ENCODE data around the gene PPP1R9B. TPM values are rescaled to one million over a fixed set of nuclear protein-coding genes. Genes with fewer than 3 reads are reported as not detected.

The PPP1R9B gene
- total RNA-seq, 2 donors from 2014 or later: 24.1 to 34.6 TPM

DNA sequence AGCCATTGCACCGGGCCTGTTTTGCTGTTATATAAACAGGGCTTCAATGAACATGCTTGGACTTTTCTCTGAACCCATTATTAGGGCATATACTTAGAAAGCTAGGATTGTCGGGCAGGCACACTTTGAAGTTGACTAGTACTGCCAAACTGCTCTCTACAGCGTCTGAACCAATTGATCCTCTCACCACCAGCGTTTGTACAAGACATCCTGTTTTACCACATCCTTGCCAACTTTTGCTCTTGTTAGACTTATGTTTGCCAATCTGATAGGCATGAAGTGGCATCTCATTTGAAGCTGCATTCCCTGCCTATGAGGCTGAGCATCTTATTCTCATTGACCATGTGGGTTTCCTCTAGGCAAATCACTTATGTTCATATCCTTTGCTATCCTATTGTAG is 7.4 kb upstream of the PPP1R9B start:
- Mint-ChIP-seq H3K27me3 (ENCODE audit: insufficient read depth) (peaks cover 27% of the 10 kb centered on the region), H3K4me3 (no peak overlapping the region), H3K9me3 (no peaks in the 10 kb centered on the region), H3K27ac (no peak overlapping the region), H3K4me1 (peaks cover 9% of the 10 kb centered on the region), H3K36me3 (ENCODE audit: low read depth) (no peaks in the 10 kb centered on the region)
- Histone ChIP-seq H3K9me3 (ENCODE audit: control insufficient read depth, low read length) (no peaks in the 10 kb centered on the region), H3K9ac (ENCODE audit: extremely low read depth, low read length, poor library complexity, severe bottlenecking) (no peak overlapping the region), H3K27ac (ENCODE audit: low read depth, low read length) (no peak overlapping the region), H3K4me3 (ENCODE audit: low read length) (no peak overlapping the region), H3K4me1 (ENCODE audit: control insufficient read depth, insufficient read depth, low read length) (no peaks in the 10 kb centered on the region), H3K27me3 (ENCODE audit: control insufficient read depth, insufficient read depth, low read length, poor library complexity, severe bottlenecking) (no peaks in the 10 kb centered on the region), H3K36me3 (ENCODE audit: control insufficient read depth, insufficient read depth, low read length) (no peaks in the 10 kb centered on the region)
- no peak for DNase-seq
- TF ChIP-seq, protein P1, sequence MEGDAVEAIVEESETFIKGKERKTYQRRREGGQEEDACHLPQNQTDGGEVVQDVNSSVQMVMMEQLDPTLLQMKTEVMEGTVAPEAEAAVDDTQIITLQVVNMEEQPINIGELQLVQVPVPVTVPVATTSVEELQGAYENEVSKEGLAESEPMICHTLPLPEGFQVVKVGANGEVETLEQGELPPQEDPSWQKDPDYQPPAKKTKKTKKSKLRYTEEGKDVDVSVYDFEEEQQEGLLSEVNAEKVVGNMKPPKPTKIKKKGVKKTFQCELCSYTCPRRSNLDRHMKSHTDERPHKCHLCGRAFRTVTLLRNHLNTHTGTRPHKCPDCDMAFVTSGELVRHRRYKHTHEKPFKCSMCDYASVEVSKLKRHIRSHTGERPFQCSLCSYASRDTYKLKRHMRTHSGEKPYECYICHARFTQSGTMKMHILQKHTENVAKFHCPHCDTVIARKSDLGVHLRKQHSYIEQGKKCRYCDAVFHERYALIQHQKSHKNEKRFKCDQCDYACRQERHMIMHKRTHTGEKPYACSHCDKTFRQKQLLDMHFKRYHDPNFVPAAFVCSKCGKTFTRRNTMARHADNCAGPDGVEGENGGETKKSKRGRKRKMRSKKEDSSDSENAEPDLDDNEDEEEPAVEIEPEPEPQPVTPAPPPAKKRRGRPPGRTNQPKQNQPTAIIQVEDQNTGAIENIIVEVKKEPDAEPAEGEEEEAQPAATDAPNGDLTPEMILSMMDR (conservative IDR thresholded peaks at IDR 0.05): no peak
- 93 to 95% methylated on average over 4 of the region's 4 CpGs for WGBS, 2 experiments (ENCODE audit: insufficient coverage in 1 of 2, insufficient read length in 1 of 2)

DNA sequence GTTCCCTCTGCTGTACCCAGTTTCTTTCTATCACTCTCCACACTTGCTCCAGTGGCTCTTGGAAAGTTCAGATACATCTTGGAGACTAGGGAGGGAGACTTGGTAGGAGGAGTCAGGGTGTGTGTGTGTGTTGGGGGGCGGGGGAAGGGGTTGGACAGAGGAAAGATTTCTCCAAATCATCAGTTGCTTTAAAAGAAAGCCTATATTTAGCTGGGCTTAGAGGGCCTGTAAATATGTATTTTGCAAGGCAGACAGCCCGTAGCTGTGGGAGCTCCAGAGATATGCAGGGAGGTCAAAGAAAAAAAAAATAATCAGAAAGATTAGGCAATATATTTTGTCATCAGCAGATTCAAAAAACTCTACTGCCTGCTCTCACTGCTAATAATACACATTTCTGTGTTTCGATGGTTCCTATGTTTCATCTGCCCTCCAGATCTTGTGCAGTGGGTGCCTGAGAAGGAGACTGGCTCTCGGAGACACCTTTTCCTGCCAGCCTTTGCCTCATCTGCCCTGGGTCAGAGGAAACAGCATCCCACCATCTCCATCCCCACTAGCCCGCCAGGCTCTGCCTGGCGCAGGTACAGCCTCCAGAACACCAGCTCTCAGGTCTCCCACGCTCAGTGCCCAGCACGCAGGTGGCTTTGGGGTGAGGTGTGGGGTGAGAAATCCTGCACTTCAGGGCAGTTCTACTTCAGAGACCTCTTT is 4.8 kb upstream of the PPP1R9B start:
- DNase-seq: peak; percentile 49
- no peaks in the 10 kb centered on the region for H3K36me3 ChIP-seq (ENCODE audit: control insufficient read depth, insufficient read depth, low read length)
- no peaks in the 10 kb centered on the region for H3K27me3 ChIP-seq (ENCODE audit: control insufficient read depth, insufficient read depth, low read length, poor library complexity, severe bottlenecking)
- no peaks in the 10 kb centered on the region for H3K9me3 Mint-ChIP-seq
- no peak overlapping the region for H3K4me3 Mint-ChIP-seq
- H3K9ac ChIP-seq (ENCODE audit: extremely low read depth, low read length, poor library complexity, severe bottlenecking): no peak overlapping the region
- 87 to 91% methylated on average over 4 to 8 of the region's 8 CpGs for WGBS, 2 experiments (ENCODE audit: insufficient coverage in 1 of 2, insufficient read length in 1 of 2)
- no peaks in the 10 kb centered on the region for H3K36me3 Mint-ChIP-seq (ENCODE audit: low read depth)
- H3K27ac Mint-ChIP-seq: no peak overlapping the region
- H3K27ac ChIP-seq (ENCODE audit: low read depth, low read length): no peak overlapping the region
- no peak overlapping the region for H3K4me3 ChIP-seq (ENCODE audit: low read length)
- TF ChIP-seq, protein P1 (conservative IDR thresholded peaks at IDR 0.05): no peak
- H3K27me3 Mint-ChIP-seq (ENCODE audit: insufficient read depth): peaks cover 12% of the 10 kb centered on the region
- H3K9me3 ChIP-seq (ENCODE audit: control insufficient read depth, low read length): no peaks in the 10 kb centered on the region
- peaks cover 5% of the 10 kb centered on the region for H3K4me1 Mint-ChIP-seq
- H3K4me1 ChIP-seq (ENCODE audit: control insufficient read depth, insufficient read depth, low read length): peaks cover 8% of the 10 kb centered on the region

DNA sequence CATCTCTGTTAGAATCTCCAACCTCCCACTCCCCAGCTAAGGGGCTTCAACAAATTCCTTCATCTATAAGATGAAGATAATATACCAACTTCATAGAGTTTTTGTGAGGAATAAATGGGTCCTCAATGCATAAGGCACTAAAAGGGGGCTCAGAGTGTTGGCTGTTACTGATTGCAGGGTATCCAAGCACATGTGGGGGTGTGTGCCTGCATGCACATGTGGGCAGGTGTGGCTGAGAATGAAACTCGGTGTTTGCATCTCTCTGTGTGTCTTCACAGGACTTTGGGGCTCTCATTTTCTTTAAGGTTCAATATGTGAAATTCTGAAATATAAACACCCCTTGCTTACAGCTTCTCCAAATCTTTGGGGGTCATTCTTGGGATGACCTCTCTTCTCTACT is 4.1 kb upstream of the PPP1R9B start:
- Mint-ChIP-seq H3K4me1 (peaks cover 5% of the 10 kb centered on the region), H3K9me3 (no peaks in the 10 kb centered on the region), H3K27ac (no peak overlapping the region), H3K27me3 (ENCODE audit: insufficient read depth) (peaks cover 8% of the 10 kb centered on the region), H3K4me3 (no peak overlapping the region), H3K36me3 (ENCODE audit: low read depth) (no peaks in the 10 kb centered on the region)
- TF ChIP-seq, protein P1 (conservative IDR thresholded peaks at IDR 0.05): no peak
- Histone ChIP-seq H3K27ac (ENCODE audit: low read depth, low read length) (no peak overlapping the region), H3K27me3 (ENCODE audit: control insufficient read depth, insufficient read depth, low read length, poor library complexity, severe bottlenecking) (no peaks in the 10 kb centered on the region), H3K4me3 (ENCODE audit: low read length) (no peak overlapping the region), H3K4me1 (ENCODE audit: control insufficient read depth, insufficient read depth, low read length) (peaks cover 8% of the 10 kb centered on the region), H3K36me3 (ENCODE audit: control insufficient read depth, insufficient read depth, low read length) (no peaks in the 10 kb centered on the region), H3K9me3 (ENCODE audit: control insufficient read depth, low read length) (no peaks in the 10 kb centered on the region), H3K9ac (ENCODE audit: extremely low read depth, low read length, poor library complexity, severe bottlenecking) (no peak overlapping the region)
- 100% methylated on average over 1 of the region's 1 CpG; no CpG with 5 or more reads in 1 of the 2 experiments for WGBS, 2 experiments (ENCODE audit: insufficient coverage in 1 of 2, insufficient read length in 1 of 2)
- no peak for DNase-seq
